ENCODE data around the gene RAB36. TPM values are rescaled to one million over a fixed set of nuclear protein-coding genes. Genes with fewer than 3 reads are reported as not detected.

Gene RAB36
- total and polyA plus RNA-seq, 5 donors from 2014 or later, result 0.17 to 0.61 (median 0.49) TPM; not detected in 1

DNA sequence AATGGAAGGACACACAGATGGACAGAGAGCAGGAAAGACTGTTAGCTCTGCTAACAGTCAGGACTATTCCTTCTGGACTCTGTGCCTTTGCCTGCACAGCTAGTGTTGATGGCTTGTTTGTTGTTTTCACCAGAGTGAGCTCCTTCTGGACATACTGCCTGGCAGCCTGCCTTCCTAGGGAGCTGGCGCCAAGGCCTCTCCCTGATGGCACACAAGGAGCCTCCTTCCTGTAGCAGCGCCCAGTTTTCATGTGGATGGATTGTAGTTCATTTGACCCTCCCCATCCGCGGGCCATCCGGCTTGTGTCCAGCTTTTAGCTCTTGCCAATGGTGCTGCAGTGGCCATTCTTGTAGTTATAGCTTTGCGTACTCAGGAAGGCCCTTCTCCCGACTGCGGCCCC is 18.4 kb downstream of the RAB36 start:
- Histone ChIP-seq H3K4me1 (ENCODE audit: control insufficient read depth, insufficient read depth, low read length, poor library complexity, severe bottlenecking) (no peaks in the 10 kb centered on the region), H3K4me3 (ENCODE audit: low read depth, low read length) (no peak overlapping the region), H3K9me3 (ENCODE audit: control insufficient read depth in 2 of 2, low read length in 2 of 2) (no peaks in the 10 kb centered on the region), H3K36me3 (ENCODE audit: control insufficient read depth, insufficient read depth, low read length) (no peaks in the 10 kb centered on the region), H3K27me3 (ENCODE audit: control insufficient read depth, insufficient read depth, low read length) (no peaks in the 10 kb centered on the region), H3K27ac (ENCODE audit: insufficient read depth, low read length, poor library complexity, severe bottlenecking) (no peak overlapping the region)
- ATAC-seq (ENCODE audit: low read depth in 2 of 2) (no peak), DNase-seq (no peak)
- Mint-ChIP-seq H3K27me3 (no peaks in the 10 kb centered on the region), H3K27ac (no peak overlapping the region), H3K36me3 (no peaks in the 10 kb centered on the region), H3K4me3 (no peak overlapping the region), H3K9me3 (no peaks in the 10 kb centered on the region), H3K4me1 (no peaks in the 10 kb centered on the region)

DNA sequence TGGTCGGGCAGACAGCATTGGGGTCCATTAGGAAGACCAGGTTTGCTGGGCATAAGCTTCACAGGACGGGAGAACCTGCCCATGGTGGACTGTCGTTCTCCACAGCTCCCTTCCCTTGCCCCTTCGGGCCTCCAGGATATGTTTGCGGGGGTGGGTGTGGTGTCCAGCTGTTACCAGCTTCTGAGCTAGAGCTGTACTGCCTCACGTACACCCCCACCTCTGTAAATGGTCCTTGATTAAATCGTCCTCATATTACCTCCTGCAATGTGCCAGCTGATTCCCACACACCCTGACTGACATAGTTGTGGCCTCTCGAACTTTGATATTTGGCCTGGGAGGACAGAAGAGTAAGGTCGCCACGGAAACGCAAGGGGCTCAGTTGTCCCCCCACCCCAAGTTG is 18.8 kb downstream of the RAB36 start:
- no peaks in the 10 kb centered on the region for H3K4me1 Mint-ChIP-seq
- no peaks in the 10 kb centered on the region for H3K4me1 ChIP-seq (ENCODE audit: control insufficient read depth, insufficient read depth, low read length, poor library complexity, severe bottlenecking)
- no peak overlapping the region for H3K4me3 Mint-ChIP-seq
- H3K27me3 Mint-ChIP-seq, result no peaks in the 10 kb centered on the region
- H3K9me3 Mint-ChIP-seq, result no peaks in the 10 kb centered on the region
- no peaks in the 10 kb centered on the region for H3K27me3 ChIP-seq (ENCODE audit: control insufficient read depth, insufficient read depth, low read length)
- no peak overlapping the region for H3K27ac Mint-ChIP-seq
- H3K36me3 ChIP-seq (ENCODE audit: control insufficient read depth, insufficient read depth, low read length), result no peaks in the 10 kb centered on the region
- no peak overlapping the region for H3K4me3 ChIP-seq (ENCODE audit: low read depth, low read length)
- H3K27ac ChIP-seq (ENCODE audit: insufficient read depth, low read length, poor library complexity, severe bottlenecking), result no peak overlapping the region
- DNase-seq (no peak), ATAC-seq (ENCODE audit: low read depth in 2 of 2) (no peak)
- no peaks in the 10 kb centered on the region for H3K36me3 Mint-ChIP-seq
- no peaks in the 10 kb centered on the region for H3K9me3 ChIP-seq (ENCODE audit: control insufficient read depth in 2 of 2, low read length in 2 of 2)

GRCh38 chr22:23166042-23166831 is 21.0 kb downstream of the RAB36 start:
- H3K27ac Mint-ChIP-seq, result no peak overlapping the region
- no peaks in the 10 kb centered on the region for H3K4me1 Mint-ChIP-seq
- no peaks in the 10 kb centered on the region for H3K4me1 ChIP-seq (ENCODE audit: control insufficient read depth, insufficient read depth, low read length, poor library complexity, severe bottlenecking)

DNA sequence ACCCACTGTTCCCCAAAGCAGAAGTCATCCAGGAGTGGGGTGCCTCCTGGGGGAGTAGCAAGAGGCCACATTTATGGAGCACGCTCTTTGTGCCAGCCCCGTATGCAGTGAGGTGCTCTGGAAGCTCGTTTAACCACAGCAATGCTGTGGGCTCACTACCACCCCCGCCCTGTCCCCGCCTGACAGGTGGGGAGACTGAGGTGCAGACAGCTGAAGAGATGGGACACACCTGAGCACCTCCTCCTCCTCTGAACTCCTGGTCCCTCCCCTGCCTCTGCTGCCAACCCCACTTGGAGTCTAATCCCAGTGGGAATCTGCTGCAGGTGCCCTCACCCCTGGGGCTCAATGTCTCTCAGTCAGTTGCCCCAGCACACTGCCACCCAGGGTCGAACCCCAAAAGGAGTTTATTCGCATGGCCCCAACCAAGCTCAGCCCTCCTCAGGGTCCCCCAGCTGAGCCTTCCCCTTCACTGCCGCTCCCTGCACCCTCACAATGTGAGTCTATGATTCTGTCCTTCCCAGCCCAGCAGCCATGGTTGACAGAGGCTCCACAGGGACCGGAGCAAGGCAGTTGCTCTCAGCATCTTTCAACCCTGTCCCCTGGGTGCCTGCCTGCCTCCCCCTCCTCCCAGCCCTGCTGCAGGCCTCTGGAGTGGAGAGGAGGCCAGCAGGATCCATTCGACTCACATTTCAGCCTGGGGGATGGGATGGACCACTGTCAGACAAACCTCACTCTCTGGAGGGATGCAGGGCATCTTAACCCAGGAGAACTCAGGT is 21.8 kb downstream of the RAB36 start:
- Mint-ChIP-seq H3K27ac (peak overlapping the region in 1 of 3 donors; percentile 36), H3K36me3 (no peaks in the 10 kb centered on the region), H3K27me3 (no peaks in the 10 kb centered on the region), H3K4me3 (peak overlapping the region in 1 of 4 donors; percentile 51), H3K9me3 (no peaks in the 10 kb centered on the region), H3K4me1 (no peaks in the 10 kb centered on the region)
- H3K27ac ChIP-seq (ENCODE audit: insufficient read depth, low read length, poor library complexity, severe bottlenecking), result no peak overlapping the region
- no peaks in the 10 kb centered on the region for H3K9me3 ChIP-seq (ENCODE audit: control insufficient read depth in 2 of 2, low read length in 2 of 2)
- no peak for ATAC-seq (ENCODE audit: low read depth in 2 of 2)
- H3K4me1 ChIP-seq (ENCODE audit: control insufficient read depth, insufficient read depth, low read length, poor library complexity, severe bottlenecking), result no peaks in the 10 kb centered on the region
- no peak for DNase-seq
- H3K27me3 ChIP-seq (ENCODE audit: control insufficient read depth, insufficient read depth, low read length), result no peaks in the 10 kb centered on the region
- no peaks in the 10 kb centered on the region for H3K36me3 ChIP-seq (ENCODE audit: control insufficient read depth, insufficient read depth, low read length)
- H3K4me3 ChIP-seq (ENCODE audit: low read depth, low read length), result no peak overlapping the region

More at GRCh38 chr22:23166042-23166831, 21.0 kb downstream of the RAB36 start:
- Histone ChIP-seq H3K36me3 (ENCODE audit: control insufficient read depth, insufficient read depth, low read length) (no peaks in the 10 kb centered on the region), H3K4me3 (ENCODE audit: low read depth, low read length) (no peak overlapping the region), H3K27ac (ENCODE audit: insufficient read depth, low read length, poor library complexity, severe bottlenecking) (no peak overlapping the region), H3K9me3 (ENCODE audit: control insufficient read depth in 2 of 2, low read length in 2 of 2) (no peaks in the 10 kb centered on the region), H3K27me3 (ENCODE audit: control insufficient read depth, insufficient read depth, low read length) (no peaks in the 10 kb centered on the region)
- H3K9me3 Mint-ChIP-seq, result no peaks in the 10 kb centered on the region
- no peaks in the 10 kb centered on the region for H3K27me3 Mint-ChIP-seq
- no peaks in the 10 kb centered on the region for H3K36me3 Mint-ChIP-seq
- DNase-seq (no peak), ATAC-seq (ENCODE audit: low read depth in 2 of 2) (no peak)
- H3K4me3 Mint-ChIP-seq, result no peak overlapping the region

GRCh38 chr22:23168391-23169042 is 23.2 kb downstream of the RAB36 start:
- Histone ChIP-seq H3K36me3 (ENCODE audit: control insufficient read depth, insufficient read depth, low read length) (no peaks in the 10 kb centered on the region), H3K27me3 (ENCODE audit: control insufficient read depth, insufficient read depth, low read length) (no peaks in the 10 kb centered on the region), H3K9me3 (ENCODE audit: control insufficient read depth in 2 of 2, low read length in 2 of 2) (no peaks in the 10 kb centered on the region), H3K4me3 (ENCODE audit: low read depth, low read length) (no peak overlapping the region), H3K27ac (ENCODE audit: insufficient read depth, low read length, poor library complexity, severe bottlenecking) (no peak overlapping the region), H3K4me1 (ENCODE audit: control insufficient read depth, insufficient read depth, low read length, poor library complexity, severe bottlenecking) (no peaks in the 10 kb centered on the region)
- Mint-ChIP-seq H3K36me3 (no peaks in the 10 kb centered on the region), H3K4me1 (no peaks in the 10 kb centered on the region), H3K9me3 (no peaks in the 10 kb centered on the region), H3K4me3 (no peak overlapping the region), H3K27ac (peak overlapping the region in 1 of 3 donors; percentile 36), H3K27me3 (no peaks in the 10 kb centered on the region)
- ATAC-seq (ENCODE audit: low read depth in 2 of 2) (no peak), DNase-seq (no peak)

- Mint-ChIP-seq H3K9me3 (no peaks in the 10 kb centered on the region), H3K4me1 (peaks cover 0 to 3% (median 0%) of the 10 kb centered on the region in 4 donors), H3K4me3 (no peak overlapping the region), H3K27ac (no peak overlapping the region), H3K36me3 (no peaks in the 10 kb centered on the region), H3K27me3 (no peaks in the 10 kb centered on the region)
- H3K27ac ChIP-seq (ENCODE audit: insufficient read depth, low read length, poor library complexity, severe bottlenecking), result no peak overlapping the region
- ATAC-seq (ENCODE audit: low read depth in 2 of 2) (no peak), DNase-seq (no peak)
- H3K4me3 ChIP-seq (ENCODE audit: low read depth, low read length), result no peak overlapping the region
- H3K4me1 ChIP-seq (ENCODE audit: control insufficient read depth, insufficient read depth, low read length, poor library complexity, severe bottlenecking), result no peaks in the 10 kb centered on the region
- H3K9me3 ChIP-seq (ENCODE audit: control insufficient read depth in 2 of 2, low read length in 2 of 2), result no peaks in the 10 kb centered on the region
- H3K27me3 ChIP-seq (ENCODE audit: control insufficient read depth, insufficient read depth, low read length), result no peaks in the 10 kb centered on the region
- H3K36me3 ChIP-seq (ENCODE audit: control insufficient read depth, insufficient read depth, low read length), result no peaks in the 10 kb centered on the region
Measured at GRCh38 chr22:23169043-23169406, 23.7 kb downstream of the RAB36 start.

DNA sequence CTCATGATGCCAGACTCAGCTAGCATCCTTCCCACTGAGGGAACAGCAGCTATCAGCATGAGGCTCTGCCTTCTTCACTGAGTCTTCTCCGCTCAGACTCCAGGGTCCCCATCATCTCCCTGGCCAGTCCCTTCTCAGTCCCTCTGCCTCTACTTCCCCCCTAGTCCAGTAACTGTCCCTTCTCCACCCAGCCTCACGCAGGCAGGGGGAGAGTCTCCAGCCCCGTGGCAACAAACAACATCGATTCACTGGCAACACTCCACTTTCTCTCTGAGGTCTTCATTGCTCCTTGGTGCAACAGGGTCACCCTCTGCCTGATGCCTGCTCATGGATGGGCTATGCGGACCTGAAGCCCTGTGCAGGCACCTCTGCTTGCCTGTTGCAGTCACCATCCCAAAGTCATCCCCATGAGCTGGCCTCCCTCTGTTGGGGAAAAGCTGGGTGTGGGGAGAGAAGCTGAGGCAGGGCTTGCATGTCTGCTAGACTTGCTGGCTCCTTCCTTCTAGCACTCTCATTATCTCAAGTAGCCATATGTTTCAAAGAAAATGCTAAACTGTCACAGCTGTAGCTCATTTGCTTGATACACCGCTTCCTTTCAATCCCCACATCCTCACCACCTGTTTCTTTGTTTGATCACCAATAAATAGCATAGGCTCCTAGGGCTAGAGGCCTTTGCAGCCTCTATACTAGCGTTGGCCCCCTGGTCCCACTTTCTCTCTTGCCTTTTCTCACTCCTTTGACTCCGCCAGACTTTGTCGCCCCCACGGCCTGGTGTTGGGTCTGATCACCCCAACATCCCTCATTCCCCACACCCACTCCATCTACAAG is 30.8 kb downstream of the RAB36 start:
- Histone ChIP-seq H3K4me1 (ENCODE audit: control insufficient read depth, insufficient read depth, low read length, poor library complexity, severe bottlenecking) (peaks cover 20% of the 10 kb centered on the region), H3K27ac (ENCODE audit: insufficient read depth, low read length, poor library complexity, severe bottlenecking) (no peak overlapping the region), H3K9me3 (ENCODE audit: control insufficient read depth in 2 of 2, low read length in 2 of 2) (no peaks in the 10 kb centered on the region), H3K36me3 (ENCODE audit: control insufficient read depth, insufficient read depth, low read length) (no peaks in the 10 kb centered on the region), H3K27me3 (ENCODE audit: control insufficient read depth, insufficient read depth, low read length) (no peaks in the 10 kb centered on the region), H3K4me3 (ENCODE audit: low read depth, low read length) (no peak overlapping the region)
- H3K4me3 Mint-ChIP-seq, result peak overlapping the region in 2 of 4 donors; percentile 4 to 40
- no peak overlapping the region for H3K27ac Mint-ChIP-seq
- ATAC-seq (ENCODE audit: low read depth in 2 of 2), result no peak
- H3K9me3 Mint-ChIP-seq, result peaks cover 0 to 7% (median 0%) of the 10 kb centered on the region in 7 donors
- H3K27me3 Mint-ChIP-seq, result no peaks in the 10 kb centered on the region
- H3K4me1 Mint-ChIP-seq, result peaks cover 0 to 23% (median 14%) of the 10 kb centered on the region in 4 donors
- peaks cover 3% of the 10 kb centered on the region for H3K36me3 Mint-ChIP-seq
- peak in 1 of 3 donors; percentile 60 for DNase-seq
